Lung (tissue), 12 donors: ENCODE results near the gene PDXK. TPM values are rescaled to one million over a fixed set of nuclear protein-coding genes. Genes with fewer than 3 reads are reported as not detected.

Experiments
- ATAC-seq: fragments of 200-7000 bp; cut with Tn5 transposase; one replicate; pipeline ENCODE4 v1.9.1; 2020; ENCODE audit warnings: moderate number of reproducible peaks; ENCODE audit not compliant: insufficient read depth, low FRiP score
- DNase-seq, 3 donors: peaks; one replicate each; pipeline ENCODE4 v3.0.0-alpha.2; 2013 to 2017
- H3K27ac ChIP-seq, 2 donors: one replicate each; pipeline ENCODE4 v1.5.1; 2013; ENCODE audit warnings: mild to moderate bottlenecking in 2 of 2, moderate library complexity in 2 of 2, control low read depth in 1 of 2, inconsistent platforms in 1 of 2, low read depth in 1 of 2, low read length in 1 of 2
- H3K27me3 ChIP-seq, 3 donors: one replicate each; pipeline ENCODE4 v1.5.1; 2013; ENCODE audit warnings: low read length in 2 of 3; ENCODE audit not compliant: control insufficient read depth in 3 of 3, insufficient read depth in 3 of 3
- H3K36me3 ChIP-seq, 4 donors: one replicate each; pipeline ENCODE4 v1.5.1; 2013; ENCODE audit warnings: low read length in 4 of 4, mild to moderate bottlenecking in 1 of 4, moderate library complexity in 1 of 4; ENCODE audit not compliant: control insufficient read depth in 4 of 4, insufficient read depth in 4 of 4
- H3K4me1 ChIP-seq, 5 donors: one replicate each; pipeline ENCODE4 v1.5.1; 2013; ENCODE audit warnings: low read length in 5 of 5, mild to moderate bottlenecking in 2 of 5, moderate library complexity in 1 of 5; ENCODE audit not compliant: control insufficient read depth in 5 of 5, insufficient read depth in 5 of 5
- H3K4me3 ChIP-seq: one replicate; pipeline ENCODE4 v1.5.1; 2013; ENCODE audit warnings: mild to moderate bottlenecking, control low read depth, moderate library complexity
- H3K9ac ChIP-seq, 2 donors: one replicate each; pipeline ENCODE4 v1.5.1; 2013; ENCODE audit warnings: low read length in 2 of 2, control low read depth in 1 of 2; ENCODE audit not compliant: insufficient read depth in 1 of 2
- H3K9me3 ChIP-seq, 4 donors: one replicate each; pipeline ENCODE4 v1.5.1; 2013; ENCODE audit warnings: low read length in 3 of 4, mild to moderate bottlenecking in 1 of 4, moderate library complexity in 1 of 4; ENCODE audit not compliant: control insufficient read depth in 4 of 4, insufficient read depth in 3 of 4
- WGBS, 2 donors: extraction: QIAGEN DNeasy Blood & Tissue Kit; methylation state at CpG; one replicate each; pipeline ENCODE4 v1.1.7; 2013; 5-methylcytosine and 5-hydroxymethylcytosine counted together
- polyA plus RNA-seq, 2 donors: library from polyadenylated mRNA; stranded (reverse); fragments of 200-250 nt; gene quantifications; one replicate each; pipeline ENCODE4 v1.2.1, GENCODE V29; 2013
- total RNA-seq, 2 donors: library from RNA; depleted of rRNA in 1 of 2; stranded (reverse); fragments of >200 nt in 1 of 2; gene quantifications; one replicate each; pipeline ENCODE4 v1.2.1, GENCODE V29; 2014 to 2021
- TF ChIP-seq, protein P1 (sequence below): IDR thresholded peaks from 2 replicates; pipeline ENCODE4 v1.5.1; 2012; ENCODE audit warnings: mild to moderate bottlenecking; ENCODE audit errors: control extremely low read depth, extremely low read depth
- donor health status: control.
- donor health status: control.
- donor health status: Bipolar disorder and iron deficiency.
- donor health status: healthy.
- donor health status: DM: yes; HTN: yes; CAD: no.

The PDXK gene
- total and polyA plus RNA-seq, 4 donors: 62.7 to 276 (median 157) TPM

DNA sequence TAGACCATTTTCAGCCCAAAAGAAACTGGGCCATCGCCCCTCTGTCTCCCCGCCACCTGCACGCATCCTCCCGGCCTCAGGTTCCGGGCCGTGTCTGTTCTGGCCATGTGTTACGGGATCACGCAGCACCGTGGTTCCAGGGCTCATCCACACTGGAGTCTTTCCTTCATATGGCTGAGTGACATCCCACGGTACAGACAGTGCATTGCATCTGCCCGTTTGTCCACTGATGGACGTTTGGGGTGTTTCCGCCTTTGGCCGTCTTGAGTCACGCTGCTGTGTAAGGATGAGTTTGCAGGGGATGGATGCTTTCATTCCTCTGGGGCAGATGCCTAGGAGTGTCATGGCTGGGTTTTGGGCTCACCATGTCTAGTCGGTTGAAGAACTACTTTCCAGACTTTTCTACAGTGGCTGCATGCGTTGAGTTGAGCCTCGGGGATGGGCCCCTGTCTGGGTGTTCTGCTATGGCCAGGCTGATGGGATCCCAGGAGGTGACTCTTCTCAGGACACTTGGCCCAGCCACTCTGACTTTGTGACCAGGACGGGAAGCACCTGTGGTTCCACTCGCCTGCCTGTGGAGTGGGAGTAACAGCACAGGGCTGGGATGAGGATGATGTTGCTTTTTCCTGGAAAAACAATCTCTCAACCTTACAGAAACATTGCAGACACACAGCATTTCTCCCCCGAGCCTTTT, 87.2 kb downstream of the PDXK start:
- Histone ChIP-seq H3K9ac (no peak overlapping the region), H3K27ac (no peak overlapping the region)
- DNase-seq: no peak

DNA sequence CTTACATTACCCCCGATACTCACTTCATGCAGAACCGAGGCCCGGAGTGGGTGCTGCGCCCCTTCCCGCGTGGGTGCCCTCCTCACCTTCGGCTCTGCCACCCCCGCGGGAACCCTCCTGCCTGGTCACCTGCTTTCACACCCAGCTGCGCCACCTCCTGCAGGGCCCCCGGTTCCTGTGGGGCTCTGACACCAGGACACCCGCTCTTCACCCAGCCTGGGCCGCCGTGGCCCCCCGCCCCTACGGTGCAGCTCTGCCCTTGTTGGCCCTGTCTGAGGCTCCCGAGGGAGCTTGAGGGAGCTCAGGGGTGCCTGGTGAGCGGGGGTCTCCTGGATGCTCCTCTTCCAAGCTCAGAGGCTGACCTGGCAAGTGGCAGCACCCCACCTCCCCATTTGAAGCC, 89.4 kb downstream of the PDXK start:
- Histone ChIP-seq H3K4me1 (peaks cover 0 to 14% (median 6%) of the 10 kb centered on the region in 5 donors), H3K4me3 (no peak overlapping the region), H3K27me3 (no peaks in the 10 kb centered on the region), H3K9me3 (no peaks in the 10 kb centered on the region), H3K36me3 (peaks cover 0 to 17% (median 3%) of the 10 kb centered on the region in 4 donors), H3K9ac (no peak overlapping the region), H3K27ac (no peak overlapping the region)
- ATAC-seq (no peak), DNase-seq (no peak)
- TF ChIP-seq, protein P1, sequence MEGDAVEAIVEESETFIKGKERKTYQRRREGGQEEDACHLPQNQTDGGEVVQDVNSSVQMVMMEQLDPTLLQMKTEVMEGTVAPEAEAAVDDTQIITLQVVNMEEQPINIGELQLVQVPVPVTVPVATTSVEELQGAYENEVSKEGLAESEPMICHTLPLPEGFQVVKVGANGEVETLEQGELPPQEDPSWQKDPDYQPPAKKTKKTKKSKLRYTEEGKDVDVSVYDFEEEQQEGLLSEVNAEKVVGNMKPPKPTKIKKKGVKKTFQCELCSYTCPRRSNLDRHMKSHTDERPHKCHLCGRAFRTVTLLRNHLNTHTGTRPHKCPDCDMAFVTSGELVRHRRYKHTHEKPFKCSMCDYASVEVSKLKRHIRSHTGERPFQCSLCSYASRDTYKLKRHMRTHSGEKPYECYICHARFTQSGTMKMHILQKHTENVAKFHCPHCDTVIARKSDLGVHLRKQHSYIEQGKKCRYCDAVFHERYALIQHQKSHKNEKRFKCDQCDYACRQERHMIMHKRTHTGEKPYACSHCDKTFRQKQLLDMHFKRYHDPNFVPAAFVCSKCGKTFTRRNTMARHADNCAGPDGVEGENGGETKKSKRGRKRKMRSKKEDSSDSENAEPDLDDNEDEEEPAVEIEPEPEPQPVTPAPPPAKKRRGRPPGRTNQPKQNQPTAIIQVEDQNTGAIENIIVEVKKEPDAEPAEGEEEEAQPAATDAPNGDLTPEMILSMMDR: no peak
- WGBS, 2 donors: 87 to 89% methylated on average over 17 to 18 of the region's 18 CpGs

More for the DNA sequence above, 87.2 kb downstream of the PDXK start:
- Histone ChIP-seq H3K9me3 (no peaks in the 10 kb centered on the region), H3K36me3 (peaks cover 0 to 39% (median 7%) of the 10 kb centered on the region in 4 donors), H3K27me3 (no peaks in the 10 kb centered on the region), H3K4me3 (no peak overlapping the region), H3K4me1 (peaks cover 0 to 4% (median 0%) of the 10 kb centered on the region in 5 donors)
- no peak for ATAC-seq
- WGBS, 2 donors: 88% methylated on average over 21 of the region's 21 CpGs
- TF ChIP-seq, protein P1: no peak

GRCh38 chr21:43808832-43809251, 89.9 kb downstream of the PDXK start:
- no peaks in the 10 kb centered on the region for H3K9me3 ChIP-seq
- ATAC-seq (no peak), DNase-seq (no peak)
- no peak overlapping the region for H3K4me3 ChIP-seq
- WGBS, 2 donors: 87 to 90% methylated on average over 22 of the region's 22 CpGs
- H3K4me1 ChIP-seq: peaks cover 0 to 14% (median 6%) of the 10 kb centered on the region in 5 donors
- H3K27me3 ChIP-seq: no peaks in the 10 kb centered on the region
- TF ChIP-seq, protein P1: no peak
- H3K27ac ChIP-seq: no peak overlapping the region
- no peak overlapping the region for H3K9ac ChIP-seq
- peaks cover 0 to 13% (median 3%) of the 10 kb centered on the region in 4 donors for H3K36me3 ChIP-seq

DNA sequence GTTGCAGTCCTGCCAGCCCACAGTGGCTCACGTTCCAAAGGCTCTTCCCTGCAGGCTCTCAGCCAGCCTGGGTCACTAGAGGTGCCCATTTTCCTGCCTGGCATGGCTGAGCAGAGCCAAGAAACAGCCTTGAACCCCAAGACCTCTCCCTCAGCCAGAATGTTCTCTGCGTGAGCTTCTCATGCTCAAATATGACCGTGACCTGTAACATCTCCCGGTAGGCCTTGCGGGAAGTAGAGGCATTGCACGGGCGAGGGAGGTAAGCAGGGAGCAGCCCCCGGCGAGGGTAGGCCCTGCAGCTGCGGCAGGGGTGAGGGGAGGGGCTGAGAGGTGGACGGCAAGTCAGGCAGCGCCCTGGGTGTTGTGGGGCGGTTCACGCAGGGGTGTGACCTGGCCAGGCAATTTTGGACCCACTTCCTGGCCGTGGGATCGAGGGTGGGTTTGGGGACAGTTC, 90.4 kb downstream of the PDXK start:
- Histone ChIP-seq H3K9ac (no peak overlapping the region), H3K27ac (no peak overlapping the region), H3K36me3 (peaks cover 0 to 8% (median 1%) of the 10 kb centered on the region in 4 donors), H3K4me1 (peaks cover 0 to 14% (median 6%) of the 10 kb centered on the region in 5 donors), H3K9me3 (no peaks in the 10 kb centered on the region), H3K4me3 (no peak overlapping the region), H3K27me3 (no peaks in the 10 kb centered on the region)
- TF ChIP-seq, protein P1: no peak
- WGBS, 2 donors: 89 to 90% methylated on average over 16 of the region's 16 CpGs
- DNase-seq: no peak
- no peak for ATAC-seq
